HG03097 (cell line): ENCODE measurements around the gene COPE.

Source experiments
- ATAC-seq: cut with Tn5 transposase; IDR thresholded peaks from one replicate; pipeline ENCODE4 v1.9.1; 2021; ENCODE audit not compliant: unreplicated experiment, low FRiP score

COPE gene

DNA sequence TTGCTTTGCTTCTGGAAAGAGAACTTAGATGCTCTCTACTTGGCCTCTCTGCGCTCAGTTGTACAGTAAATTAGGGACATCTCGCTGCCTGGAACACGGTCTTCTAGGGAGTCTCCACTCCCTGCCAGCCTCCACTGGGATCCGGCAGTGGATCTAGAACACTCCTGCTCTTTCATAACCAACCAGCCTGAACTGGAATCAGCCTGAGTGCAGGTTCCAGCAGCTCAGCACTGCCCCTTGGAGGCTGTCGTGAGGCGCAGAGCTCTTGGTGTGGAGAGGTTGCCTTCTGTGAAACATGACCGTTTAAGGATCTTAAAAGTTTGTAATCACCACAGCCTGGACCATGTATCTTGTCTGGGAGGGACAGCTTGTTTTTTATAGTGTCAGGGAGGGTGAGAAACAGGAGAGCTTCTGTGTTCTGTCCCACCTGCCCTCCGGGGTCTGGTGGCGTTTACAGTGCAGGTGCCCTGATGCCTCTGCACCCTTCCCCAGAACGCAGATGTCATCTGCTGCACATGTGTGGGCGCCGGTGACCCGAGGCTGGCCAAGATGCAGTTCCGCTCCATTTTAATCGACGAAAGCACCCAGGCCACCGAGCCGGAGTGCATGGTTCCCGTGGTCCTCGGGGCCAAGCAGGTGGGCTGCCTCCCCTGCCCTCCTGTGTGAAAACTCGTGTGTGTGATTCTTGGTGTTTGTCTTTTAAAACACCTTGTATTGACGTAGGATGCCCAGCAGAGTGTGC lies 62.6 kb downstream of the COPE start:
- no peak for ATAC-seq

DNA sequence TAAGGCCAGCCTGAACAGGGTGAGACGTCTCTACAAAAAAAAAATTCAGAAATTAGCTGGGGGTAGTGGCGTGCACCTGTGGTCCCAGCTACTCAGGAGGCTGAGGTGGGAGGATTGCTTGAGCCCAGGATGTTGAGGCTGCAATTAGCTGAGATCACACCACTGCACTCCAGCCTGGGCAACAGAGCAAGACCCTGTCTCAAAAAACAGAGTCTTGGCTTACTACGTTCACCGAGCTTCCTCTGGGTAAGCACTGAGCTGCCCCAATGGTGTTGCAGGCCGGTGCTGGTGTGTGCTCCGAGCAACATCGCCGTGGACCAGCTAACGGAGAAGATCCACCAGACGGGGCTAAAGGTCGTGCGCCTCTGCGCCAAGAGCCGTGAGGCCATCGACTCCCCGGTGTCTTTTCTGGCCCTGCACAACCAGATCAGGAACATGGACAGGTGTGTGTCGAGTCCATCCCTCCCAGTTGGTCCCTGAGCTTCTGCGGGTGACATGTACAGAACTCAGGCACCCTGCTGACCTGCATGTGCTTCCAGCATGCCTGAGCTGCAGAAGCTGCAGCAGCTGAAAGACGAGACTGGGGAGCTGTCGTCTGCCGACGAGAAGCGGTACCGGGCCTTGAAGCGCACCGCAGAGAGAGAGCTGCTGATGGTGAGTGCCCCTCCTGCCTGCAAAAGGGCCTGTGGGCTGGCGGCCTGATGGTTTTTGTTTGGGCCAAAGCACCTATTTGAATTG lies 63.4 kb downstream of the COPE start:
- ATAC-seq = no peak

GRCh38 chr19:18854982-18855381 lies 64.2 kb downstream of the COPE start:
- ATAC-seq = no peak

GRCh38 chr19:18853755-18854427 lies 65.3 kb downstream of the COPE start:
- no peak for ATAC-seq

GRCh38 chr19:18852648-18853047 lies 66.5 kb downstream of the COPE start:
- ATAC-seq = no peak

GRCh38 chr19:18851673-18852325 lies 67.4 kb downstream of the COPE start:
- no peak for ATAC-seq

- no peak for ATAC-seq
Observed at GRCh38 chr19:18850471-18851375, 68.5 kb downstream of the COPE start.

DNA sequence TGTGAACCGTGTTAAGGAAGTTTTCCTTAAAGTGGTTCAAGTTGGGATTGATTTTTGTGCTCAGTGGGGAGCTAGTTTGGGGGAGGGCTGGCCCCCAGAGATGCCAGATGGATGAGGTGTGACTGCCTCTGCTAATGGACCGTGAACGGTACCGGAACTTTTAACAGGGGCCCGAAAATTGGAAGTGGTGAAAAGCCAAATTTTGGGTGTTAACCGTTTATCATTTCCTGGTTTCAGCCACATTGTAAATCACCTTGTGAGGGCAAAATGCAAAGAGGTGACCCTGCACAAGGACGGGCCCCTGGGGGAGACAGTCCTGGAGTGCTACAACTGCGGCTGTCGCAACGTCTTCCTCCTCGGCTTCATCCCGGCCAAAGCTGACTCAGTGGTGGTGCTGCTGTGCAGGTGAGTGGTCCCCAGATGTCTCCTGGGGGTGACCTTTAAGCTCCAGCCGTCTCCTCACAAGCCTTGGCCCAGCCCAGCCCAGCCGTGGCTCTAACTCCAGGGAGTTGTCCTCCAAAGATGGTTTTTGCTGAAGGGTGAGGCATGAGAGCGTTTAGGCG lies 69.3 kb downstream of the COPE start:
- ATAC-seq = no peak
